Suprapubic skin (tissue), 4 donors: ENCODE data around the gene RAPGEF5. TPM values are rescaled to one million over a fixed set of nuclear protein-coding genes. Genes with fewer than 3 reads are reported as not detected.

ENCODE experiments used
- DNase-seq, 2 donors: peaks; one replicate each; pipeline ENCODE4 v3.0.0-alpha.2; 2019; ENCODE audit warnings: low spot score in 2 of 2
- H3K27ac ChIP-seq: fragments of 200-600 bp; sonication (generic); one replicate; pipeline ENCODE4 v1.5.1; 2019
- H3K27me3 ChIP-seq: fragments of 200-600 bp; sonication (generic); one replicate; pipeline ENCODE4 v1.5.1; 2019
- H3K36me3 ChIP-seq: fragments of 200-600 bp; sonication (generic); one replicate; pipeline ENCODE4 v1.5.1; 2019
- H3K4me1 ChIP-seq: fragments of 200-600 bp; sonication (generic); one replicate; pipeline ENCODE4 v1.5.1; 2019
- H3K4me3 ChIP-seq: fragments of 200-600 bp; sonication (generic); one replicate; pipeline ENCODE4 v1.5.1; 2019; ENCODE audit warnings: mild to moderate bottlenecking
- H3K9me3 ChIP-seq: fragments of 200-600 bp; sonication (generic); one replicate; pipeline ENCODE4 v1.5.1; 2019
- EP300 ChIP-seq: sonication (generic); formaldehyde crosslinking; IDR thresholded peaks from one replicate; pipeline ENCODE4 v1.6.1; 2017; ENCODE audit warnings: antibody characterized with exemption
- POLR2A ChIP-seq, 2 donors: fragments of 450-650 bp; IDR thresholded peaks; one replicate each; pipeline ENCODE4 v1.6.1; 2017; ENCODE audit warnings: antibody characterized with exemption in 2 of 2, mild to moderate bottlenecking in 2 of 2, moderate library complexity in 2 of 2
- POLR2AphosphoS5 ChIP-seq, 3 donors: sonication (generic); formaldehyde crosslinking; IDR thresholded peaks; one replicate each; pipeline ENCODE4 v1.6.1; 2017; ENCODE audit warnings: antibody characterized with exemption in 3 of 3
- WGBS: methylation state at CpG from one replicate; pipeline ENCODE4 v1.1.5; 2018; 5-methylcytosine and 5-hydroxymethylcytosine counted together
- total RNA-seq, 4 donors: library from RNA; depleted of rRNA; stranded (reverse); fragments of >200 nt; gene quantifications; one replicate each; pipeline ENCODE4 v1.1.0, GENCODE V29; 2016
- TF ChIP-seq, protein P1 (sequence below), 2 donors: fragments of 200-600 bp in 1 of 2; fragments of 450-650 bp in 1 of 2; sonication (generic) in 1 of 2; IDR thresholded peaks; one replicate each; pipeline ENCODE4 v1.5.1; 2016 to 2019; ENCODE audit warnings: antibody characterized with exemption in 2 of 2, mild to moderate bottlenecking in 1 of 2, moderate library complexity in 1 of 2

RAPGEF5 gene
- total RNA-seq, 4 donors from 2014 or later, result 22.6 to 88.5 (median 26.9) TPM

DNA sequence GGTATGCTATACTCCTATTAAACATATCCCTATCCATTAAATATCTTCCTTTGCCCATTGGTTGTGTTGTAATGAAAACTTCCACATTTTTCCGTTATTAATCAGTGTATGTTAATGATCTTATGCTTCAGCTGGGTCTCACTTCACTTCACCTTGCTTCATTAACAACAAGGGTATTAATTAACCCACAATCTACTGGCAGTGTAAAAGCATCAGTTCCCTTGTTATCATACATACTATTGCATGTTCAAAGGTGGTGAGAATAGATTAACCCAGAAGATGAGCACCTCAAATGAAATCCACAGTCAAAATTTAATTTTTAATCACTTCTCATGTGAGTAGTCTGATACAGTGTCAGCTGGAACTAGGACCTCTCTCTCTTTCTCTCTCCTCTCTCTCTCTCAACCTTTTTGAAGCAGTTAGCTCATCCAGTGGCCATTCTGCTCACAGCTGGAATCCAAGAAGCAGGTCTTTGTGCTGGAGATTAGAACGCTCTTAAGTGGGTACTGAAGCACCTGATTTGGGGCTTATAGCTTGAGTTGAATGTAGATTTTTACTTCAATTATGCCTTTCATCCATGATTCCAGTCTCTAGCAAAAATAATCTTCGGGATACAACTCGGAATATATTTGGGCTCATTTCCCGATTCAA lies 172.3 kb downstream of the RAPGEF5 start:
- Histone ChIP-seq H3K36me3 (no peaks in the 10 kb centered on the region), H3K4me1 (peaks cover 11% of the 10 kb centered on the region), H3K27ac (no peak overlapping the region), H3K4me3 (no peak overlapping the region), H3K9me3 (no peaks in the 10 kb centered on the region), H3K27me3 (no peaks in the 10 kb centered on the region)
- DNase-seq, result no peak
- TF ChIP-seq POLR2AphosphoS5 (IDR thresholded peaks at IDR 0.05), result no peak
- no peak for TF ChIP-seq EP300
- TF ChIP-seq, protein P1, sequence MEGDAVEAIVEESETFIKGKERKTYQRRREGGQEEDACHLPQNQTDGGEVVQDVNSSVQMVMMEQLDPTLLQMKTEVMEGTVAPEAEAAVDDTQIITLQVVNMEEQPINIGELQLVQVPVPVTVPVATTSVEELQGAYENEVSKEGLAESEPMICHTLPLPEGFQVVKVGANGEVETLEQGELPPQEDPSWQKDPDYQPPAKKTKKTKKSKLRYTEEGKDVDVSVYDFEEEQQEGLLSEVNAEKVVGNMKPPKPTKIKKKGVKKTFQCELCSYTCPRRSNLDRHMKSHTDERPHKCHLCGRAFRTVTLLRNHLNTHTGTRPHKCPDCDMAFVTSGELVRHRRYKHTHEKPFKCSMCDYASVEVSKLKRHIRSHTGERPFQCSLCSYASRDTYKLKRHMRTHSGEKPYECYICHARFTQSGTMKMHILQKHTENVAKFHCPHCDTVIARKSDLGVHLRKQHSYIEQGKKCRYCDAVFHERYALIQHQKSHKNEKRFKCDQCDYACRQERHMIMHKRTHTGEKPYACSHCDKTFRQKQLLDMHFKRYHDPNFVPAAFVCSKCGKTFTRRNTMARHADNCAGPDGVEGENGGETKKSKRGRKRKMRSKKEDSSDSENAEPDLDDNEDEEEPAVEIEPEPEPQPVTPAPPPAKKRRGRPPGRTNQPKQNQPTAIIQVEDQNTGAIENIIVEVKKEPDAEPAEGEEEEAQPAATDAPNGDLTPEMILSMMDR (IDR thresholded peaks at IDR 0.05), result no peak
- TF ChIP-seq POLR2A (IDR thresholded peaks at IDR 0.05), result no peak
- WGBS, result 92% methylated on average over 5 of the region's 5 CpGs

- no peak for TF ChIP-seq POLR2AphosphoS5 (IDR thresholded peaks at IDR 0.05)
- TF ChIP-seq, protein P1 (IDR thresholded peaks at IDR 0.05), result no peak
- no peak for TF ChIP-seq POLR2A (IDR thresholded peaks at IDR 0.05)
- TF ChIP-seq EP300, result no peak
- DNase-seq, result no peak
Measured at GRCh38 chr7:22183522-22184280, 173.3 kb downstream of the RAPGEF5 start.

GRCh38 chr7:22182149-22182548 lies 174.8 kb downstream of the RAPGEF5 start:
- no peak overlapping the region for H3K27ac ChIP-seq

More at GRCh38 chr7:22183522-22184280, 173.3 kb downstream of the RAPGEF5 start:
- WGBS, result 87% methylated on average over 6 of the region's 6 CpGs
- Histone ChIP-seq H3K9me3 (no peaks in the 10 kb centered on the region), H3K4me3 (no peak overlapping the region), H3K4me1 (peaks cover 11% of the 10 kb centered on the region), H3K27me3 (no peaks in the 10 kb centered on the region), H3K27ac (no peak overlapping the region), H3K36me3 (no peaks in the 10 kb centered on the region)

DNA sequence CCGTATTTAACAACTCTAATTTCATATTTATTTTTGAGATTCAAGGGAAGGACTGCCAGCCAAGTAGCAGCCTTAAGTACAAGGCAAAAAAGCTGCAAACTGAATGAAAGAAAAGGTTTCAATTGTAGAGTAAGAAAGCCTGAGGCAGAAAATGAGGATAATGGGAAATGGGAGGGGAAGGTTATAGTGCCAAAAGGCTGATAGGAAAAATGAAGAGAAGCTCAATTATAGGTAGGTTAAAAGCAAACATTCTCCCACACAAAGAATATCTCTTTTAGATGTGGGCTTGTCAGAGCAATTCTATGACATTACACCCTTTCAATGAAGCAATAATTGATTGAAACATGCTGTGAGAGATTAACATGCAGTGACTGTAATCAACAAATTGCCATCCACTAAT lies 175.3 kb downstream of the RAPGEF5 start:
- Histone ChIP-seq H3K4me1 (peaks cover 11% of the 10 kb centered on the region), H3K27ac (no peak overlapping the region), H3K4me3 (no peak overlapping the region), H3K36me3 (no peaks in the 10 kb centered on the region), H3K9me3 (no peaks in the 10 kb centered on the region), H3K27me3 (no peaks in the 10 kb centered on the region)
- 33% methylated on average over 1 of the region's 1 CpG for WGBS
- DNase-seq, result no peak
- no peak for TF ChIP-seq EP300

More at GRCh38 chr7:22182149-22182548, 174.8 kb downstream of the RAPGEF5 start:
- Histone ChIP-seq H3K4me1 (peaks cover 11% of the 10 kb centered on the region), H3K27me3 (no peaks in the 10 kb centered on the region), H3K36me3 (no peaks in the 10 kb centered on the region), H3K9me3 (no peaks in the 10 kb centered on the region), H3K4me3 (no peak overlapping the region)
- DNase-seq, result no peak
- TF ChIP-seq, protein P1 (IDR thresholded peaks at IDR 0.05), result no peak
- TF ChIP-seq EP300 (no peak), POLR2AphosphoS5 (IDR thresholded peaks at IDR 0.05) (no peak), POLR2A (IDR thresholded peaks at IDR 0.05) (no peak)
- 46% methylated on average over 4 of the region's 4 CpGs for WGBS

GRCh38 chr7:22179442-22179879 lies 177.5 kb downstream of the RAPGEF5 start:
- 81% methylated on average over 4 of the region's 4 CpGs for WGBS
- no peak for DNase-seq
- H3K9me3 ChIP-seq, result no peaks in the 10 kb centered on the region
- TF ChIP-seq EP300 (no peak), POLR2AphosphoS5 (IDR thresholded peaks at IDR 0.05) (no peak), POLR2A (IDR thresholded peaks at IDR 0.05) (no peak)
- TF ChIP-seq, protein P1 (IDR thresholded peaks at IDR 0.05), result no peak
- no peaks in the 10 kb centered on the region for H3K36me3 ChIP-seq
- no peaks in the 10 kb centered on the region for H3K27me3 ChIP-seq
- H3K4me1 ChIP-seq, result peaks cover 16% of the 10 kb centered on the region
- H3K27ac ChIP-seq, result no peak overlapping the region
- no peak overlapping the region for H3K4me3 ChIP-seq
